Upper lobe of right lung (tissue), 1 donor: ENCODE data around the gene DNAJC22. TPM values are rescaled to one million over a fixed set of nuclear protein-coding genes. Genes with fewer than 3 reads are reported as not detected.
A peak's percentile ranks its signal among the peaks of the same experiment; 100 is the strongest.
"Not testable (repeated sequence)": the region's sequence is repeated elsewhere in the genome, so short reads cannot be mapped to it uniquely, and the experiment has no call there.

Experiments used
- ATAC-seq: fragments of 200-7000 bp; cut with Tn5 transposase; one replicate; pipeline ENCODE4 v1.9.1; 2020; ENCODE audit warnings: mild to moderate bottlenecking, moderate library complexity
- DNase-seq: peaks from one replicate; pipeline ENCODE4 v3.0.0-alpha.2; 2020
- H3K27ac ChIP-seq: fragments of 200-600 bp; one replicate; pipeline ENCODE4 v1.8.0; 2022
- H3K27me3 ChIP-seq: fragments of 200-600 bp; one replicate; pipeline ENCODE4 v1.8.0; 2022; ENCODE audit warnings: mild to moderate bottlenecking
- H3K36me3 ChIP-seq: fragments of 200-600 bp; one replicate; pipeline ENCODE4 v1.8.0; 2022
- H3K4me1 ChIP-seq: fragments of 200-600 bp; one replicate; pipeline ENCODE4 v1.8.0; 2022
- H3K4me3 ChIP-seq: fragments of 200-600 bp; one replicate; pipeline ENCODE4 v1.8.0; 2022; ENCODE audit warnings: mild to moderate bottlenecking
- H3K9me3 ChIP-seq: fragments of 200-600 bp; one replicate; pipeline ENCODE4 v1.8.0; 2022
- intact Hi-C: fragments of 100-400 bp; cut with DNase I; formaldehyde crosslinking; loops from one replicate; pipeline ENCODE4 v1.11.0; 2022
- total RNA-seq: library from RNA; stranded (reverse); fragmentation: NEBNext Ultra II Directional; extraction: Animal tissue kit (Norgen Biotek cat#: 25700); gene quantifications from one replicate; pipeline ENCODE4 v1.2.1, GENCODE V29; 2021
- TF ChIP-seq, protein P1 (sequence below): fragments of 200-600 bp; IDR thresholded peaks from one replicate; pipeline ENCODE4 v1.8.0; 2022; ENCODE audit warnings: antibody characterized with exemption
- donor health status: DM: no; HTN: yes; CAD: no; lungs with severe emphysema.

DNAJC22 gene
- total RNA-seq, 1 donor from 2014 or later: 0.67 TPM

- TF ChIP-seq, protein P1, sequence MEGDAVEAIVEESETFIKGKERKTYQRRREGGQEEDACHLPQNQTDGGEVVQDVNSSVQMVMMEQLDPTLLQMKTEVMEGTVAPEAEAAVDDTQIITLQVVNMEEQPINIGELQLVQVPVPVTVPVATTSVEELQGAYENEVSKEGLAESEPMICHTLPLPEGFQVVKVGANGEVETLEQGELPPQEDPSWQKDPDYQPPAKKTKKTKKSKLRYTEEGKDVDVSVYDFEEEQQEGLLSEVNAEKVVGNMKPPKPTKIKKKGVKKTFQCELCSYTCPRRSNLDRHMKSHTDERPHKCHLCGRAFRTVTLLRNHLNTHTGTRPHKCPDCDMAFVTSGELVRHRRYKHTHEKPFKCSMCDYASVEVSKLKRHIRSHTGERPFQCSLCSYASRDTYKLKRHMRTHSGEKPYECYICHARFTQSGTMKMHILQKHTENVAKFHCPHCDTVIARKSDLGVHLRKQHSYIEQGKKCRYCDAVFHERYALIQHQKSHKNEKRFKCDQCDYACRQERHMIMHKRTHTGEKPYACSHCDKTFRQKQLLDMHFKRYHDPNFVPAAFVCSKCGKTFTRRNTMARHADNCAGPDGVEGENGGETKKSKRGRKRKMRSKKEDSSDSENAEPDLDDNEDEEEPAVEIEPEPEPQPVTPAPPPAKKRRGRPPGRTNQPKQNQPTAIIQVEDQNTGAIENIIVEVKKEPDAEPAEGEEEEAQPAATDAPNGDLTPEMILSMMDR: no peak
- H3K9me3 ChIP-seq: no peaks in the 10 kb centered on the region
- intact Hi-C loops: no loop called here
- H3K4me3 ChIP-seq: no peak overlapping the region
- peaks cover 52% of the 10 kb centered on the region for H3K27me3 ChIP-seq
- no peak overlapping the region for H3K27ac ChIP-seq
- peak; percentile 63 for DNase-seq
- no peaks in the 10 kb centered on the region for H3K36me3 ChIP-seq
- ATAC-seq: no peak
- H3K4me1 ChIP-seq: peaks cover 17% of the 10 kb centered on the region
These were observed 13.8 kb upstream of the DNAJC22 start for GRCh38 chr12:49332891-49333371.

GRCh38 chr12:49333778-49334177, 12.9 kb upstream of the DNAJC22 start:
- Histone ChIP-seq H3K4me1 (peaks cover 17% of the 10 kb centered on the region), H3K27me3 (peaks cover 57% of the 10 kb centered on the region)
- H3K27ac ChIP-seq, ATAC-seq, H3K9me3 ChIP-seq, H3K4me3 ChIP-seq, intact Hi-C loops, H3K36me3 ChIP-seq: not testable (repeated sequence)
- DNase-seq: peak; percentile 11

- Histone ChIP-seq H3K9me3 (no peaks in the 10 kb centered on the region), H3K27me3 (peaks cover 57% of the 10 kb centered on the region), H3K4me3 (no peak overlapping the region), H3K36me3 (no peaks in the 10 kb centered on the region), H3K27ac (no peak overlapping the region), H3K4me1 (peaks cover 17% of the 10 kb centered on the region)
- no peak for ATAC-seq
- TF ChIP-seq, protein P1: no peak
- intact Hi-C loops: no loop called here
- DNase-seq: peak; percentile 50
These were observed 12.5 kb upstream of the DNAJC22 start for GRCh38 chr12:49334226-49334625.

- intact Hi-C loops: no loop called here
- Histone ChIP-seq H3K27ac (no peak overlapping the region), H3K9me3 (no peaks in the 10 kb centered on the region), H3K4me3 (no peak overlapping the region), H3K4me1 (peaks cover 17% of the 10 kb centered on the region), H3K27me3 (peaks cover 62% of the 10 kb centered on the region), H3K36me3 (no peaks in the 10 kb centered on the region)
- DNase-seq (peak; percentile 61), ATAC-seq (no peak)
- TF ChIP-seq, protein P1: no peak
These were observed 12.0 kb upstream of the DNAJC22 start for GRCh38 chr12:49334681-49335080.

GRCh38 chr12:49335118-49335954, 11.4 kb upstream of the DNAJC22 start:
- intact Hi-C loops: no loop called here
- Histone ChIP-seq H3K9me3 (no peaks in the 10 kb centered on the region), H3K27ac (no peak overlapping the region), H3K4me1 (peaks cover 17% of the 10 kb centered on the region), H3K4me3 (no peak overlapping the region), H3K36me3 (no peaks in the 10 kb centered on the region), H3K27me3 (peaks cover 68% of the 10 kb centered on the region)
- TF ChIP-seq, protein P1: no peak
- DNase-seq: peak; percentile 37
- no peak for ATAC-seq

DNA sequence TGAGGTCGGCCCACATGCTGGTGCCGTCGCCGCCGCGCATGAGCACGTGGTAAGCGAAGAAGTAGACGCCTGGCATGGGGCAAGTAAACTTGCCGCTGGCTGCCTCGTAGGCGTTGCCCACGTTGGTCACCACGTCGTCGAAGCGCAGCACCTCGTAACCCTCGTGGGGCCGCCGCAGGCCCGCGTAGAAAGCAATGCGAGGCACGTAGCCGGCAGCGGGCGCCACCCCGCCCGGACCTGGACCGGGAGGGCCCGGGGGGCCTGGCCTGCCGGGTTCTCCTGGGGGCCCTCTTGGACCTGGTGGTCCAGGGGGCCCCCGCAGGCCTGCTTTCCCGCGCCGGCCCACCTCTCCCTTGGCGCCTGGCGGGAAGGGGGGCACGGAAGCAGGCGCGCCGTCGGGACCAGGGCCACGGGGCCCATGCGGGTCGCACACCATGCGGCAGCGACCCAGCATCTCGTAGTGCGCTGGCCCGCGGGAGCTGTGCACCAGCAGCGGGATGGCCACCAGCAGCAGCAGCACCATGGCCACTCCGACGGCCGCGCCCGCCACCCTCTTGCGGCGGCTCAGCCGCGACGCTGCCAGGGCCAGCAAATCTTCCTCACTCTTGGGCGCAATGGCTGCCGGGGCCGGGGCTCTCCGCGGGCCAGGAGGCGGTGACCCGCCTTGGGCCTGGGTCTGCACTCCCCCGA, 10.6 kb upstream of the DNAJC22 start:
- H3K27ac ChIP-seq: no peak overlapping the region
- no peak overlapping the region for H3K4me3 ChIP-seq
- no peaks in the 10 kb centered on the region for H3K36me3 ChIP-seq
- ATAC-seq: no peak
- H3K27me3 ChIP-seq: peaks cover 68% of the 10 kb centered on the region
- no peak for DNase-seq
- H3K9me3 ChIP-seq: no peaks in the 10 kb centered on the region
- peaks cover 17% of the 10 kb centered on the region for H3K4me1 ChIP-seq
- intact Hi-C loops: no loop called here
- TF ChIP-seq, protein P1: no peak
